ENCODE measurements around the gene SORCS1. TPM values are rescaled to one million over a fixed set of nuclear protein-coding genes. Genes with fewer than 3 reads are reported as not detected.

Gene SORCS1
- total RNA-seq, 2 experiments from 2014 or later: not detected

DNA sequence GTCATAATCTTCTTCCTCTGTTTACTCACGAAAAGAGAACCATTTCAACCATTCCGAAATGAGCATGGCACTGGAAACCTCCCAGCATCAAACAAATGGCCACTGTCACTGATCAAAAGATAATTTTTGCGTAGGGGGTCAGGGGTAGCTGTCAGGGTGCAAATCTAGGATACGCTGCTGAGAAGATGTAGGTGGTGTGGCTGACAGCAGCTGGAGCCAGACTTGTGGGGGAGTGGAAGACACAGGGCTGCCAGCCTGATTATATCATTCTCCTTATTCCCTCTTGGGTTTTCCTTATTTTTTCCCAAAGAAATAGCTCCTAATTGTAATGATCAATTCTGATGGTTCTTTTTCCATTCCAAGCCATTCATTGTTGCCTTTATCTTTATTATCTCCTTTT lies 266.1 kb downstream of the SORCS1 start:
- Histone ChIP-seq H3K27me3 (ENCODE audit: control insufficient read depth in 1 of 2, insufficient read depth in 2 of 2, low read length in 2 of 2) (no peaks in the 10 kb centered on the region), H3K36me3 (ENCODE audit: insufficient read depth, low read length) (no peaks in the 10 kb centered on the region), H3K27ac (ENCODE audit: low read depth in 1 of 2, low read length in 2 of 2) (no peak overlapping the region), H3K9me3 (ENCODE audit: control insufficient read depth in 1 of 2, insufficient read depth in 1 of 2, low read length in 2 of 2) (peaks cover 0 to 6% of the 10 kb centered on the region in 2 experiments), H3K4me1 (ENCODE audit: insufficient read depth, low read length) (no peaks in the 10 kb centered on the region), H3K4me3 (ENCODE audit: low read length) (no peak overlapping the region)
- TF ChIP-seq, protein P1, sequence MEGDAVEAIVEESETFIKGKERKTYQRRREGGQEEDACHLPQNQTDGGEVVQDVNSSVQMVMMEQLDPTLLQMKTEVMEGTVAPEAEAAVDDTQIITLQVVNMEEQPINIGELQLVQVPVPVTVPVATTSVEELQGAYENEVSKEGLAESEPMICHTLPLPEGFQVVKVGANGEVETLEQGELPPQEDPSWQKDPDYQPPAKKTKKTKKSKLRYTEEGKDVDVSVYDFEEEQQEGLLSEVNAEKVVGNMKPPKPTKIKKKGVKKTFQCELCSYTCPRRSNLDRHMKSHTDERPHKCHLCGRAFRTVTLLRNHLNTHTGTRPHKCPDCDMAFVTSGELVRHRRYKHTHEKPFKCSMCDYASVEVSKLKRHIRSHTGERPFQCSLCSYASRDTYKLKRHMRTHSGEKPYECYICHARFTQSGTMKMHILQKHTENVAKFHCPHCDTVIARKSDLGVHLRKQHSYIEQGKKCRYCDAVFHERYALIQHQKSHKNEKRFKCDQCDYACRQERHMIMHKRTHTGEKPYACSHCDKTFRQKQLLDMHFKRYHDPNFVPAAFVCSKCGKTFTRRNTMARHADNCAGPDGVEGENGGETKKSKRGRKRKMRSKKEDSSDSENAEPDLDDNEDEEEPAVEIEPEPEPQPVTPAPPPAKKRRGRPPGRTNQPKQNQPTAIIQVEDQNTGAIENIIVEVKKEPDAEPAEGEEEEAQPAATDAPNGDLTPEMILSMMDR (IDR thresholded peaks at IDR 0.05): no peak
- H3K27ac Mint-ChIP-seq: no peak overlapping the region
- H3K4me3 Mint-ChIP-seq: no peak overlapping the region
- H3K27me3 Mint-ChIP-seq: no peaks in the 10 kb centered on the region
- peaks cover 11% of the 10 kb centered on the region for H3K9me3 Mint-ChIP-seq
- no peak for ATAC-seq (ENCODE audit: poor library complexity)
- no peak for DNase-seq
- H3K4me1 Mint-ChIP-seq (ENCODE audit: low read depth): no peaks in the 10 kb centered on the region
- POLR2A ChIA-PET: no interaction called here
- H3K36me3 Mint-ChIP-seq (ENCODE audit: low read depth): no peaks in the 10 kb centered on the region
- CTCF ChIA-PET: no interaction called here
- intact Hi-C loops (cut with DNase I, micrococcal nuclease): no loop called here

DNA sequence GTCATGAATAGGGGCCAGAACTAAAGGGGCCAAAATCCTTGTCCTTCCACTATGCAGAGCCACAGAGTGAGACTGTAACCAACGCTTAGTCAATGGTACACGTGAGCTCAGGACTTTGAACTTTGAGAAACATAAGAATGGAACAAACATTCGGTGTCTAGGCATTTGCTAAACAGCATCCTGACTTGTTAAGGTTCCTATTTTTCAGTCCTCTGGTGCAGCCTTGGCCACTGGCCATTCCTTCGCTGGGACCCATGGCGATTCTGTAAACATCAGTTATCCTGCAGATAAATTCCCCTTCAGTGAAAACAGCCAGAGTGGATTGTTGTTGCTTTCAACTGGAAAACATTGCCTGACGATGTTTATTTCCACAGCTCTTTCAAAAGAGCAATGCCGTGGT lies 266.8 kb downstream of the SORCS1 start:
- DNase-seq: no peak
- ChIA-PET POLR2A (no interaction called here), CTCF (no interaction called here)
- no peak for ATAC-seq (ENCODE audit: poor library complexity)
- TF ChIP-seq, protein P1 (IDR thresholded peaks at IDR 0.05): no peak
- H3K27me3 Mint-ChIP-seq: no peaks in the 10 kb centered on the region
- H3K4me1 ChIP-seq (ENCODE audit: insufficient read depth, low read length): no peaks in the 10 kb centered on the region
- H3K27ac Mint-ChIP-seq: no peak overlapping the region
- intact Hi-C loops (cut with DNase I, micrococcal nuclease): no loop called here
- H3K4me3 ChIP-seq (ENCODE audit: low read length): no peak overlapping the region
- no peak overlapping the region for H3K27ac ChIP-seq (ENCODE audit: low read depth in 1 of 2, low read length in 2 of 2)
- H3K4me1 Mint-ChIP-seq (ENCODE audit: low read depth): no peaks in the 10 kb centered on the region
- H3K4me3 Mint-ChIP-seq: no peak overlapping the region
- H3K9me3 ChIP-seq (ENCODE audit: control insufficient read depth in 1 of 2, insufficient read depth in 1 of 2, low read length in 2 of 2): peaks cover 0 to 10% of the 10 kb centered on the region in 2 experiments
- H3K27me3 ChIP-seq (ENCODE audit: control insufficient read depth in 1 of 2, insufficient read depth in 2 of 2, low read length in 2 of 2): no peaks in the 10 kb centered on the region
- no peaks in the 10 kb centered on the region for H3K36me3 ChIP-seq (ENCODE audit: insufficient read depth, low read length)
- H3K9me3 Mint-ChIP-seq: peaks cover 11% of the 10 kb centered on the region
- H3K36me3 Mint-ChIP-seq (ENCODE audit: low read depth): no peaks in the 10 kb centered on the region

- H3K27me3 Mint-ChIP-seq: no peaks in the 10 kb centered on the region
- Histone ChIP-seq H3K4me3 (ENCODE audit: low read length) (no peak overlapping the region), H3K9me3 (ENCODE audit: control insufficient read depth in 1 of 2, insufficient read depth in 1 of 2, low read length in 2 of 2) (peaks cover 0 to 11% of the 10 kb centered on the region in 2 experiments), H3K27ac (ENCODE audit: low read depth in 1 of 2, low read length in 2 of 2) (no peak overlapping the region), H3K27me3 (ENCODE audit: control insufficient read depth in 1 of 2, insufficient read depth in 2 of 2, low read length in 2 of 2) (no peaks in the 10 kb centered on the region), H3K4me1 (ENCODE audit: insufficient read depth, low read length) (no peaks in the 10 kb centered on the region), H3K36me3 (ENCODE audit: insufficient read depth, low read length) (no peaks in the 10 kb centered on the region)
- H3K27ac Mint-ChIP-seq: no peak overlapping the region
- H3K4me1 Mint-ChIP-seq (ENCODE audit: low read depth): no peaks in the 10 kb centered on the region
- no peak for ATAC-seq (ENCODE audit: poor library complexity)
- ChIA-PET CTCF (no interaction called here), POLR2A (no interaction called here)
- H3K4me3 Mint-ChIP-seq: no peak overlapping the region
- TF ChIP-seq, protein P1 (IDR thresholded peaks at IDR 0.05): no peak
- intact Hi-C loops (cut with DNase I, micrococcal nuclease): no loop called here
- no peak for DNase-seq
- H3K9me3 Mint-ChIP-seq: peaks cover 12% of the 10 kb centered on the region
- H3K36me3 Mint-ChIP-seq (ENCODE audit: low read depth): no peaks in the 10 kb centered on the region
Measured at GRCh38 chr10:106894692-106895091, 269.8 kb downstream of the SORCS1 start.

Data from CD4-positive, alpha-beta T cell (primary cell).